Measurements from ENCODE around the gene ST8SIA2.

DNA sequence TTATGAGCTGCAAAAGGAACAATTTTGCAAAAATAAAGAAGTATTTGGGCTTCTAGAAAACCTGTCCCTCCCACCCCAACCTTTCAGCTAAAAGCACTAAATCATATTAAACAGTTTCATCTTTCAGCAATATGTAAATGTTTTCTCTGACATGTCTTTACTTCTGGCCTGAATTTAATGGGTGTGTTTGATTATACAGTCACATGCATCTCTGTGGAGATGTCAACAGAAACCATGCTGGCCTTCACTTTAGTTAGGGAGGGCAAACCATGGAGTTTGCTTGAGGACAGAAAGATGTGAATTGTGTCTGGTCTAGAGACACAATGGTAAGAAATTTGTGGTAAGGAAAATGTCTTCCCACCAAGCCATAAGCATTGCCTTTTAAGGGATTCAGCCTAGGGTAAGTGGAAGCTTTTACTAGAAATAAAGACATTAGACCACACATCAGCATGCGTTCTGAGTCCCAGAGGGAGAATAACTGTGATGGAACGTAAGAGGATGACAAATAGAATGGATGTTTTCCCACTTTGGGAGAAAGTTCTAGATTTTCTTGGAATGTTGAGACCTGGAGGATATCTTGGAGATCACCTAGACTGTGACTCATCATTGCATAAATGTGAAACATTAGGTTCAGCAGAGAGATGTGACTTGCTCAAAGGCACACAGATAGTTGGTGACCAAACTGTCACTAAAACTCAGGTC is 68.9 kb downstream of the ST8SIA2 start:
- TF ChIP-seq, protein P1, sequence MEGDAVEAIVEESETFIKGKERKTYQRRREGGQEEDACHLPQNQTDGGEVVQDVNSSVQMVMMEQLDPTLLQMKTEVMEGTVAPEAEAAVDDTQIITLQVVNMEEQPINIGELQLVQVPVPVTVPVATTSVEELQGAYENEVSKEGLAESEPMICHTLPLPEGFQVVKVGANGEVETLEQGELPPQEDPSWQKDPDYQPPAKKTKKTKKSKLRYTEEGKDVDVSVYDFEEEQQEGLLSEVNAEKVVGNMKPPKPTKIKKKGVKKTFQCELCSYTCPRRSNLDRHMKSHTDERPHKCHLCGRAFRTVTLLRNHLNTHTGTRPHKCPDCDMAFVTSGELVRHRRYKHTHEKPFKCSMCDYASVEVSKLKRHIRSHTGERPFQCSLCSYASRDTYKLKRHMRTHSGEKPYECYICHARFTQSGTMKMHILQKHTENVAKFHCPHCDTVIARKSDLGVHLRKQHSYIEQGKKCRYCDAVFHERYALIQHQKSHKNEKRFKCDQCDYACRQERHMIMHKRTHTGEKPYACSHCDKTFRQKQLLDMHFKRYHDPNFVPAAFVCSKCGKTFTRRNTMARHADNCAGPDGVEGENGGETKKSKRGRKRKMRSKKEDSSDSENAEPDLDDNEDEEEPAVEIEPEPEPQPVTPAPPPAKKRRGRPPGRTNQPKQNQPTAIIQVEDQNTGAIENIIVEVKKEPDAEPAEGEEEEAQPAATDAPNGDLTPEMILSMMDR (IDR thresholded peaks at IDR 0.05): no peak
- no peak for TF ChIP-seq POLR2A (IDR thresholded peaks at IDR 0.05)
